Measurements from ENCODE around the gene POU6F2. TPM values are rescaled to one million over a fixed set of nuclear protein-coding genes. Genes with fewer than 3 reads are reported as not detected.

POU6F2 gene
- total RNA-seq, 1 experiment from 2014 or later: 0.27 TPM

DNA sequence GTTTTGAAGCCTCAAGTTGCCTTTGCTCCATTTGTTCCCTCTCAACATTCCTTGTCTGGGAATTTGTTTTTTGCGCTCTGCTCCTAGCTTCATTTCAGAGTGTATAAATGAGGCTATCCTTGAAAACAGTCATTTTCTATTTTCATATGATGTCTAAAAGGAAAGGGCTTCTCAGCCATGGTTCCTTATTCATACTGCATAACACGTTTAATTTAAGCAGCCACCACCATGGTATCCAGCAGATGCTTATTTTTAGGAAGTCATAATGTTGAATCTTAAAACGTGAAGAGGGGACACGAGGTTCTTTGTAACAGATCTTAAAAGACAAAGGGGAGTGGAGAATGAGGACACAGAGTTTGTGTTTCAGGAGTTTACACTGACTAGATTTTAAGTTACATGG lies 14.5 kb downstream of the POU6F2 start:
- TF ChIP-seq, protein P1, sequence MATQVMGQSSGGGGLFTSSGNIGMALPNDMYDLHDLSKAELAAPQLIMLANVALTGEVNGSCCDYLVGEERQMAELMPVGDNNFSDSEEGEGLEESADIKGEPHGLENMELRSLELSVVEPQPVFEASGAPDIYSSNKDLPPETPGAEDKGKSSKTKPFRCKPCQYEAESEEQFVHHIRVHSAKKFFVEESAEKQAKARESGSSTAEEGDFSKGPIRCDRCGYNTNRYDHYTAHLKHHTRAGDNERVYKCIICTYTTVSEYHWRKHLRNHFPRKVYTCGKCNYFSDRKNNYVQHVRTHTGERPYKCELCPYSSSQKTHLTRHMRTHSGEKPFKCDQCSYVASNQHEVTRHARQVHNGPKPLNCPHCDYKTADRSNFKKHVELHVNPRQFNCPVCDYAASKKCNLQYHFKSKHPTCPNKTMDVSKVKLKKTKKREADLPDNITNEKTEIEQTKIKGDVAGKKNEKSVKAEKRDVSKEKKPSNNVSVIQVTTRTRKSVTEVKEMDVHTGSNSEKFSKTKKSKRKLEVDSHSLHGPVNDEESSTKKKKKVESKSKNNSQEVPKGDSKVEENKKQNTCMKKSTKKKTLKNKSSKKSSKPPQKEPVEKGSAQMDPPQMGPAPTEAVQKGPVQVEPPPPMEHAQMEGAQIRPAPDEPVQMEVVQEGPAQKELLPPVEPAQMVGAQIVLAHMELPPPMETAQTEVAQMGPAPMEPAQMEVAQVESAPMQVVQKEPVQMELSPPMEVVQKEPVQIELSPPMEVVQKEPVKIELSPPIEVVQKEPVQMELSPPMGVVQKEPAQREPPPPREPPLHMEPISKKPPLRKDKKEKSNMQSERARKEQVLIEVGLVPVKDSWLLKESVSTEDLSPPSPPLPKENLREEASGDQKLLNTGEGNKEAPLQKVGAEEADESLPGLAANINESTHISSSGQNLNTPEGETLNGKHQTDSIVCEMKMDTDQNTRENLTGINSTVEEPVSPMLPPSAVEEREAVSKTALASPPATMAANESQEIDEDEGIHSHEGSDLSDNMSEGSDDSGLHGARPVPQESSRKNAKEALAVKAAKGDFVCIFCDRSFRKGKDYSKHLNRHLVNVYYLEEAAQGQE (IDR thresholded peaks at IDR 0.05; ENCODE audit: low read depth): no peak
- TF ChIP-seq, protein P2, sequence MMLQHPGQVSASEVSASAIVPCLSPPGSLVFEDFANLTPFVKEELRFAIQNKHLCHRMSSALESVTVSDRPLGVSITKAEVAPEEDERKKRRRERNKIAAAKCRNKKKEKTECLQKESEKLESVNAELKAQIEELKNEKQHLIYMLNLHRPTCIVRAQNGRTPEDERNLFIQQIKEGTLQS (IDR thresholded peaks at IDR 0.05): no peak
- TF ChIP-seq TCF7L2 (IDR thresholded peaks at IDR 0.05; ENCODE audit: borderline replicate concordance, extremely low read depth, insufficient read depth, insufficient read length): no peak
- no peak for TF ChIP-seq JUND (IDR thresholded peaks at IDR 0.05)
- TF ChIP-seq, protein P3, sequence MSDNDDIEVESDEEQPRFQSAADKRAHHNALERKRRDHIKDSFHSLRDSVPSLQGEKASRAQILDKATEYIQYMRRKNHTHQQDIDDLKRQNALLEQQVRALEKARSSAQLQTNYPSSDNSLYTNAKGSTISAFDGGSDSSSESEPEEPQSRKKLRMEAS (IDR thresholded peaks at IDR 0.05): no peak
- no peak for TF ChIP-seq ZNF274 (IDR thresholded peaks at IDR 0.05; ENCODE audit: low read depth, low read length)
- no peak for TF ChIP-seq SIN3A (IDR thresholded peaks at IDR 0.05; ENCODE audit: low read depth)
- no peak for TF ChIP-seq POLR2A (IDR thresholded peaks at IDR 0.05; ENCODE audit: borderline replicate concordance, extremely low read depth, insufficient read depth, insufficient read length)
- TF ChIP-seq CBX3 (IDR thresholded peaks at IDR 0.05; ENCODE audit: low read depth): no peak
- TF ChIP-seq, protein P4, sequence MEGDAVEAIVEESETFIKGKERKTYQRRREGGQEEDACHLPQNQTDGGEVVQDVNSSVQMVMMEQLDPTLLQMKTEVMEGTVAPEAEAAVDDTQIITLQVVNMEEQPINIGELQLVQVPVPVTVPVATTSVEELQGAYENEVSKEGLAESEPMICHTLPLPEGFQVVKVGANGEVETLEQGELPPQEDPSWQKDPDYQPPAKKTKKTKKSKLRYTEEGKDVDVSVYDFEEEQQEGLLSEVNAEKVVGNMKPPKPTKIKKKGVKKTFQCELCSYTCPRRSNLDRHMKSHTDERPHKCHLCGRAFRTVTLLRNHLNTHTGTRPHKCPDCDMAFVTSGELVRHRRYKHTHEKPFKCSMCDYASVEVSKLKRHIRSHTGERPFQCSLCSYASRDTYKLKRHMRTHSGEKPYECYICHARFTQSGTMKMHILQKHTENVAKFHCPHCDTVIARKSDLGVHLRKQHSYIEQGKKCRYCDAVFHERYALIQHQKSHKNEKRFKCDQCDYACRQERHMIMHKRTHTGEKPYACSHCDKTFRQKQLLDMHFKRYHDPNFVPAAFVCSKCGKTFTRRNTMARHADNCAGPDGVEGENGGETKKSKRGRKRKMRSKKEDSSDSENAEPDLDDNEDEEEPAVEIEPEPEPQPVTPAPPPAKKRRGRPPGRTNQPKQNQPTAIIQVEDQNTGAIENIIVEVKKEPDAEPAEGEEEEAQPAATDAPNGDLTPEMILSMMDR (IDR thresholded peaks at IDR 0.05 in 2 of 3, conservative IDR thresholded peaks at IDR 0.05 in 1 of 3; ENCODE audit: borderline replicate concordance in 1 of 3, insufficient read depth in 1 of 3, low read depth in 2 of 3, low read length in 2 of 3): no peak
- TF ChIP-seq EGR1 (IDR thresholded peaks at IDR 0.05; ENCODE audit: low read depth): no peak
- TF ChIP-seq EZH2phosphoT487 (IDR thresholded peaks at IDR 0.05; ENCODE audit: borderline replicate concordance): no peak
- no peak for TF ChIP-seq ZFX (IDR thresholded peaks at IDR 0.05)
- TF ChIP-seq ELF1 (IDR thresholded peaks at IDR 0.05; ENCODE audit: borderline replicate concordance, low read depth): no peak
- TF ChIP-seq EZH2 (IDR thresholded peaks at IDR 0.05): no peak
- TF ChIP-seq YY1 (IDR thresholded peaks at IDR 0.05; ENCODE audit: extremely low read depth, insufficient replicate concordance, low read depth, low read length): no peak
- TF ChIP-seq POLR2AphosphoS5 (IDR thresholded peaks at IDR 0.05; ENCODE audit: low read depth, low read length): no peak
- no peak for TF ChIP-seq RAD21 (IDR thresholded peaks at IDR 0.05; ENCODE audit: low read depth)
- TF ChIP-seq SRF (IDR thresholded peaks at IDR 0.05; ENCODE audit: low read depth): no peak
- TF ChIP-seq, protein P5, sequence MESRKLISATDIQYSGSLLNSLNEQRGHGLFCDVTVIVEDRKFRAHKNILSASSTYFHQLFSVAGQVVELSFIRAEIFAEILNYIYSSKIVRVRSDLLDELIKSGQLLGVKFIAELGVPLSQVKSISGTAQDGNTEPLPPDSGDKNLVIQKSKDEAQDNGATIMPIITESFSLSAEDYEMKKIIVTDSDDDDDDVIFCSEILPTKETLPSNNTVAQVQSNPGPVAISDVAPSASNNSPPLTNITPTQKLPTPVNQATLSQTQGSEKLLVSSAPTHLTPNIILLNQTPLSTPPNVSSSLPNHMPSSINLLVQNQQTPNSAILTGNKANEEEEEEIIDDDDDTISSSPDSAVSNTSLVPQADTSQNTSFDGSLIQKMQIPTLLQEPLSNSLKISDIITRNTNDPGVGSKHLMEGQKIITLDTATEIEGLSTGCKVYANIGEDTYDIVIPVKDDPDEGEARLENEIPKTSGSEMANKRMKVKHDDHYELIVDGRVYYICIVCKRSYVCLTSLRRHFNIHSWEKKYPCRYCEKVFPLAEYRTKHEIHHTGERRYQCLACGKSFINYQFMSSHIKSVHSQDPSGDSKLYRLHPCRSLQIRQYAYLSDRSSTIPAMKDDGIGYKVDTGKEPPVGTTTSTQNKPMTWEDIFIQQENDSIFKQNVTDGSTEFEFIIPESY (IDR thresholded peaks at IDR 0.05; ENCODE audit: extremely low read depth, insufficient replicate concordance, low read length): no peak
- no peaks in the 10 kb centered on the region for H3K9me3 ChIP-seq (ENCODE audit: control insufficient read depth in 1 of 2, insufficient read depth in 1 of 2, low read depth in 1 of 2, low read length in 2 of 2)
- intact Hi-C loops (cut with micrococcal nuclease): no loop called here
- POLR2A ChIA-PET: no interaction called here
- RAD21 ChIA-PET (ENCODE audit: low non-redundant PET in 1 of 2, low total read pairs in 2 of 2, uncharacterized antibody in 2 of 2, unreplicated experiment in 2 of 2): no interaction called here
- CTCF ChIA-PET: no interaction called here
- no peak overlapping the region for H3K9ac ChIP-seq (ENCODE audit: low read length)
- H3K79me2 ChIP-seq (ENCODE audit: insufficient read depth, low read length): no peaks in the 10 kb centered on the region
- no peak overlapping the region for H3K27ac ChIP-seq (ENCODE audit: low read depth, low read length)
- no peaks in the 10 kb centered on the region for H3K4me1 ChIP-seq (ENCODE audit: control insufficient read depth in 1 of 2, insufficient read depth in 2 of 2, low read length in 2 of 2)
- H4K20me1 ChIP-seq (ENCODE audit: insufficient read depth): no peaks in the 10 kb centered on the region
- H3K27me3 ChIP-seq (ENCODE audit: insufficient read depth, low read length): peaks cover 42% of the 10 kb centered on the region
- ATAC-seq: no peak
- H3K36me3 ChIP-seq (ENCODE audit: control insufficient read depth in 1 of 2, insufficient read depth in 2 of 2, low read length in 2 of 2): no peaks in the 10 kb centered on the region
- no peaks in the 10 kb centered on the region for H3K9me2 ChIP-seq (ENCODE audit: insufficient read depth)
- DNase-seq (ENCODE audit: low read depth, low spot score): no peak
- no peak overlapping the region for H2AFZ ChIP-seq (ENCODE audit: low read depth, low read length, poor library complexity, severe bottlenecking)
- H3K4me3 ChIP-seq (replicated peaks in 1 of 2; ENCODE audit: low read depth in 1 of 2, low read length in 2 of 2): no peak overlapping the region
- no TSS peak for BruUV-seq (replicated peaks)
- no peak overlapping the region for H3K4me2 ChIP-seq (ENCODE audit: low read length)
